Brain microvascular endothelial cell (primary cell): Measurements from ENCODE around the gene SH3GL2.

Experiments
- DNase-seq: peaks from one replicate; pipeline ENCODE4 v3.0.0-alpha.2; 2020
- H3K27ac ChIP-seq: fragments of 250-450 bp; sonication (Bioruptor Pico); 2 replicates; pipeline ENCODE4 v1.5.1; 2020; ENCODE audit warnings: mild to moderate bottlenecking, moderate library complexity
- H3K27me3 ChIP-seq: fragments of 250-450 bp; sonication (Bioruptor Pico); replicated peaks from 2 replicates; pipeline ENCODE4 v1.5.1; 2020; ENCODE audit warnings: mild to moderate bottlenecking
- H3K36me3 ChIP-seq: fragments of 250-450 bp; sonication (Bioruptor Pico); replicated peaks from 2 replicates; pipeline ENCODE4 v1.5.1; 2020; ENCODE audit warnings: mild to moderate bottlenecking
- H3K4me3 ChIP-seq: 2 replicates; pipeline ENCODE4 v1.5.1; 2011; ENCODE audit warnings: low read depth, mild to moderate bottlenecking, control low read depth, low read length, moderate library complexity
- CTCF ChIP-seq: IDR thresholded peaks from 2 replicates; pipeline ENCODE4 v1.5.1; 2011; ENCODE audit warnings: low read depth, mild to moderate bottlenecking, moderate library complexity, low read length, control low read depth, inconsistent platforms; ENCODE audit errors: missing control alignments
- in situ Hi-C: cut with HindIII; loops from 2 replicates; pipeline ENCODE4 v1.10.0; 2017; ENCODE audit warnings: low sequenced_read_pairs, low pct_ligation_motif_present

SH3GL2 gene

DNA sequence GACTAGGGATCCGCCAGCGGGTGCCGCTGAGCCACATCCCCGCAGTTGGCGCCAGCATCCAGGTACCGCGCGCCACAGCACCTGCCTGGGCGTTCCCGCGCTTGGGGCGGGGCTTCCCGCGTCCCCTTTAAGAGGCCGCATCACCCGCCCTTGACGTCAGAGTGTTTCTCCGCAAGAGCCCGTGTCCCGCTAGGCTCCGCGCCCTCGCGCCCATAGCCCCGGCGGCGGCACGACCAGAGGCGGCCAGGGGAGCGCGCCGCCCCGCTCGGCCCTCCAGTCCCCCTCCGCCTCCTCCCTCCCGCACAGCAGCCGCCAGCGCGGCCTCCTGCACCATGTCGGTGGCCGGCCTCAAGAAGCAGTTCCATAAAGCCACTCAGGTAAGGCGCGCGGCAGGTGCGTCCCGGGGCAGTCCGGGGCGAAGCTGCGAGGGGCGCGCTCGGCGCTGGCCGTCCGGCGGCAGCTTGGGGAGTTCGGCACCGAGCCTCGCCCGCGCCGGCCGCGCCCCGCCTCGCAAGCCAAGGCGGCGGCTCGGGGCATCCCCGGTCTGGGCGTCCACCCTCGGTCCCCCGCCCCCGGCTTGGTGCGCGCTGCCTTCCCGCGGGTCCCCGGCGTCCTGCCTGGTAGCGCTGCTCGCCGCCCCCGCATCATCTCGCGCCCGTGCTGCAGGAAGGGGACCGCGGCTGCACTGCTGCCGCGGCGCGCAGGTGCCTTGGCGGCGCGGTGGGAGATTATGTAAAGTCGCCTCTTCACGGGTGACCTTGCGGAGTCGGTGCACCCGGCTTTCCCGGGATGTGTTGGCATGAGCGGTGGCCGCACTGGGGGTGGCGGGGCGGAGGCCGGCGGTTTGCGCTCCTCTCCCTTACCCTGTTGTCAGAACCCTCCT is at the start of gene SH3GL2:
SH3GL2 (plus strand) TSS at position 156 of the 883 bp plus-strand sequence.
- Histone ChIP-seq H3K36me3 (no peaks in the 10 kb centered on the region), H3K27ac (no peak within 1 kb of the TSS), H3K27me3 (peaks cover 32% of the 10 kb centered on the region), H3K4me3 (peak within 1 kb of the TSS; percentile 47)
- DNase-seq: peak; percentile 4
- no peak for TF ChIP-seq CTCF
- in situ Hi-C loops: loop anchor here (25.0 kb wide), 1 partner anchor 208 kb away; no protein-coding TSS in a partner anchor

DNA sequence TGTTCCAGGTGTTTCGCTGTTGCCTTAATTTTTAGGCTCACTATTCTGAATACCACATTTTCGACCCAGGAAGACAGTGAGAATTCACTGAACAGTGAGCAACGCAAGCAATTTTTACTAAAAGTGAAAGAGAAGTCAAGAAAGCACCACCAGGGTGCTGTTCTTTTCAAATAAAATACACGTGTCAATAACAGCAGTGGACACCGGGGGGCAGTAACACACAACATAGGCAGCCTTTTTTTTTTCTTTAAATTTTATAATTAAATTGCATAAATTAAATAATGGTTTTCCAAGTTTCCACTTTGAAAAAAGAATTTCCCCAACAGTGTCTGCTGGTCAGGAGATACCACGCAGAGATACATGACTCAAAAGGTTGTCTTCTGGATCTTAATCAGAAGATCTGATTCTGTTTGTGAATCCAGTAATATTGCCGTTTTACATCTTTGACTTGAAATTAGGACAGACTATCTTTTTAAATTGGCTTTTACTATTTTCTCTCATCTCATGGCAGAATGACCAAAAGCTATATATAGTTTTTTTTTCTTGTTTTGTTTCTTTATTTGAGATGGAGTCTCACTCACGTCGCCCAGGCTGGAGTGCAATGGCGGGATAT is 47.1 kb upstream of the SH3GL2 start:
- in situ Hi-C loops: no loop called here
- peak; percentile 74 for DNase-seq
- Histone ChIP-seq H3K4me3 (peak overlapping the region; percentile 7), H3K27me3 (no peaks in the 10 kb centered on the region), H3K36me3 (no peaks in the 10 kb centered on the region), H3K27ac (no peak overlapping the region)
- peak; percentile 78 for TF ChIP-seq CTCF

DNA sequence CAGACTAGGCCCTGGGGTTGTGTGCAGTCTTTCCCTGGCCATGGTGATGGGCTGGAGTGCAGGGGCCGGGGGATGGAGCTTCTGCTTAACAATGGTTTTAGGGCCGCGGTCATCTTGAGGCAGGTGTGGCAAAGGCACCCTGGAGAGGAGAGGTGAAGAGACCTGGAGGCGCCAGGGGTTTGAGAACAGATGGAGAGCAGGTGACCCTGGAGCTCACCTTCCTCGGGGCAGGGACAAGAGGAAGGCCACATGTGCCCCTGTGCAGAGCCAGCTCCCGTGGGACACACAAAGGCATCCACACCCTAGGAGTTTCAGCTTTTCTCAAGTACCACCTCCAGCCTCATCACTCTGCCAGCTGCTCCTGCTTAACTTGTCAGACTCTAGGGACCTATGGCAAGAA is 46.4 kb upstream of the SH3GL2 start:
- no peak for DNase-seq
- H3K4me3 ChIP-seq: no peak overlapping the region
- H3K27ac ChIP-seq: no peak overlapping the region
- no peak for TF ChIP-seq CTCF
- H3K27me3 ChIP-seq: no peaks in the 10 kb centered on the region
- in situ Hi-C loops: no loop called here
- no peaks in the 10 kb centered on the region for H3K36me3 ChIP-seq

DNA sequence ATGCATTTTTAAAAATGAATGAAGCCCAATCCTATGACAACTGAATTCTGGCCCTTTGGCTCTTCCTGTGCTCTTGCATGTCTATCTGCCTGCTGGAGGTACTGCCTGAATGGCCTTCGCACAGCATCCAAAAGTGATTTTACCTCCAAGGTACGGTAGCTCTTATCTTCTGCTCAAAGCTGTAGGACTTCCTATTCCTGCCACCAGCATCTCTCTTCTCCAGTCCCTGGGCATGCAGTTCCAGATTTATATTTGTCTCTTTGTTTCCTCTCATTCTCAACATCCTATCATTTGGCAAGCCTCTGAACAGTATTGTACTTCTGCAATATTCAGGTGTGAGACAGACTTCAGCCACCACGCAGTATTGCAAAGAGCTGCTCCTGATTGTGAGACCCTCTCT is 43.7 kb upstream of the SH3GL2 start:
- in situ Hi-C loops: no loop called here
- no peak overlapping the region for H3K27ac ChIP-seq
- TF ChIP-seq CTCF: no peak

DNA sequence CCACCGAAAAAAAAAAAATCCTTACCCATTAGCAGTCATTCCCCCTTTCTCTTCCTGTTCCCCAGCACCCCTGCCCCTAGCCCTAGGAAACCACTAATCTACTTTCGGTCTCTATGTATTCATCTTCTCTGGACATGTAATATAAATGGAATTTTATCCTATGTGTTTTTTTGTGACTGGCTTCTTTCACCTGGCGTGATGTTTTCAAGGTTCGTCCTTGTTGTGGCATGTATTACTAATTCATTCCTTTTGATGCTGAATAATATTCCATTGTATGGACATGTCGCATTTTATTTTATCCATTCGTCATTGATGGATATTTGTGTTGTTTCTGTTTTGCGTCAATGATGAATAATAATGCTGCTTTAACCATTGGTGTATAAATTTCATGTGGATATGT is 42.8 kb upstream of the SH3GL2 start:
- no peak overlapping the region for H3K27ac ChIP-seq
- H3K36me3 ChIP-seq: no peaks in the 10 kb centered on the region
- no peak overlapping the region for H3K4me3 ChIP-seq
- no peaks in the 10 kb centered on the region for H3K27me3 ChIP-seq
- in situ Hi-C loops: no loop called here
- TF ChIP-seq CTCF: no peak
- no peak for DNase-seq

More for the DNA sequence above, 43.7 kb upstream of the SH3GL2 start:
- Histone ChIP-seq H3K4me3 (no peak overlapping the region), H3K36me3 (no peaks in the 10 kb centered on the region), H3K27me3 (no peaks in the 10 kb centered on the region)
- DNase-seq: no peak
